Measurements from ENCODE around the gene BRK1.
"Not testable (repeated sequence)": the region's sequence is repeated elsewhere in the genome, so short reads cannot be mapped to it uniquely, and the experiment has no call there.

BRK1 gene

DNA sequence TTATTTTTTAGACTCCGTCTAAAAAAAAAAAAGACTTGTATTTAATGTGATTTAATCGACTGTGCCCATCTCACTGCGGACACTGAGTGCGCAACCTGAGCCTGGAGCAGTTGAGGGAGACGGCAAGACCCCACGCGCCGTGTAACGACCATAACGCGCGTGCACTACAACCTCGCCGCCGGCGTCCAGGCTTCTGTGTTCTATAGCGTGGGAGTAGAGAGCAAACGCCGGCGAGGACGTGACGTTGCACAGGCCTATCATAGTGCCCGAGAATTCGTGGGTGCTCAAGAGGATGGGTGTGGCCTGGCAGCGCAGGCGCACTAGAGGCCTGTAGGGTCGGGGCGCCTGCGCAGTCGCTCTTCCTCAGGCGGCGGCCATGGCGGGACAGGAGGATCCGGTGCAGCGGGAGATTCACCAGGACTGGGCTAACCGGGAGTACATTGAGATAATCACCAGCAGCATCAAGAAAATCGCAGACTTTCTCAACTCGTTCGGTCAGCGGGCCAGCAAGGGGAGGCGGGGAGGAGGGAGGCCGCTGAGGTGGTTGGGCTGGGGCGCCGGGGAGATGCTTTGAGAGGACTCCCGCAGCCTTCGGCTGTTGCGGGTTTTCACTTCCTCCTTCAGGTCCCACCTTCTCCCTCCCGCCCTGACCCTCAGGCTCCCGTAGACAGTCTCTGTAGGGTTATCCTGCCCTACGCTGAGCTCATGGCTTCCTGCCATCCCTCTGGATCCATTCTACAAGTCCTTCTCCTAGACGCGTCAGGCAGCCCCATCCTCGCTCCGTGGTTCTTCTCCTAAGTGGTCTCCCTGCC lies at the start of gene BRK1:
TSS of gene BRK1 (plus strand) at position 350 of the 812 bp plus-strand sequence. CDS start at position 377, 27 bp downstream.
- peak; percentile 97 for DNase-seq

DNA sequence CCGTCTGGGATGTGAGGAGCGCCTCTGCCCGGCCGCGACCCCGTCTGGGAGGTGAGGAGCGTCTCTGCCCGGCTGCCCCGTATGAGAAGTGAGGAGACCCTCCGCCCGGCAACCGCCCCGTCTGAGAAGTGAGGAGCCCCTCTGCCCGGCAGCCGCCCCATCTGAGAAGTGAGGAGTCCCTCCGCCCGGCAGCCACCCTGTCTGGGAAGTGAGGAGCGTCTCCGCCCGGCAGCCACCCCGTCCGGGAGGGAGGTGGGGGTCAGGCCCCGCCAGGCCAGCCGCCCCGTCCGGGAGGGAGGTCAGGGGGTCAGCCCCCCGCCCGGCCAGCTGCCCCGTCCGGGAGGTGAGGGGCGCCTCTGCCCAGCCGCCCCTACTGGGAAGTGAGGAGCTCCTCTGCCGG lies 45.4 kb upstream of the BRK1 start:
- not testable (repeated sequence) for DNase-seq

DNA sequence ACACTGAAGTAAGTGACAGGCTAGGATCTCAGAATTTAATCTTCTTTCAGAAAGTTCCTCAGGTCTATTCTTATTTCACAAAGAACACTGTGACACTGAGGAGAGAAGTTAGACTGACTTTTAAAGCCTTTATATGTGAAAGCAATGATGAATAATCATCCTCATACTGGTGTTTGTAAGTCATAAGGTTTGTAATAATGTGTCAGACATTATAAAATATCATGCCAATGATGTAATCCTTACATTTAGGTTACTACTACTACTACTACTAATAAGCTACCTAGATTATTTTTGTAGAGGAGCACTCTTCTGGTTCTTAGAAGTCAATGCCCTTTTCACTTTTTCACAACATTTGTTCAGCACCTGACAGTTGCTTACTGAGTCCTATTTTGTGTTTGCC lies 40.8 kb upstream of the BRK1 start:
- no peak for DNase-seq

DNA sequence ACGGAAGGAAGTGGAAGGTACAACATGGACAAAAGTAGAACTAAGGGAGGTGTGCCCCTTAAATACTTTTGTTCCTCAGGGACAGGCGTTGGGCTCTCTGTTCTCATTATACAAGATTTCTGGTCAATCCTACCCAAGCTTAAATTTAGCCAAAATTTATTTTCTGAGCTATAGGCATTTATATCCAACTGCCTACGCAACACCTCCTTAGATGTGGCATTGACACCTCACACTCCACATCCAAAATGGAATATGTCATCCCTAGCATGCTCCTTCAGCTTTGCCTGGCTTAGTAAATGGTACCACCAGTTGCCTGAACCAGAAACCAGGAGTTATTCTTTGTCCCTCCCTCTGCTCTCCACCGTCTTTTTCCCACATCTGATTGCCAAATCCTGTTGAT lies 33.6 kb upstream of the BRK1 start:
- no peak for DNase-seq

DNA sequence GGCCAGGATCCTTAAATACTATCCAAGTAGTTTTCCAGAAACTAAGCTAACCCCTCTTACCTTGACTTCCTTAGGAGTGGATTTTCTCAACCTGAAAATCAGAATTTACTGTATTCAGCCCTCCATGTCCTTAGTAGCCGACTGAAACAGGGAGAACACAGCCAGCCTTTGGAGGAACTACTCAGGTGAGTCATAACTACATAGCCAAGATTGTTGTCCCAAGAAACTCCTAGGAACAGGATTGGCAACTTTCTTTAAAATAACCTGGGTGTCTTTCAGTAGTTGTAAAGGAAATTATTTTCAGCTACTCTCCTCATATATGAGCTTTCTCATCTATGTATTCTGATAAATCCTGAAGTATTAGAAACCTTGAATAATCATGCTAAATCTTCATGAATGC lies 29.7 kb upstream of the BRK1 start:
- no peak for DNase-seq

DNA sequence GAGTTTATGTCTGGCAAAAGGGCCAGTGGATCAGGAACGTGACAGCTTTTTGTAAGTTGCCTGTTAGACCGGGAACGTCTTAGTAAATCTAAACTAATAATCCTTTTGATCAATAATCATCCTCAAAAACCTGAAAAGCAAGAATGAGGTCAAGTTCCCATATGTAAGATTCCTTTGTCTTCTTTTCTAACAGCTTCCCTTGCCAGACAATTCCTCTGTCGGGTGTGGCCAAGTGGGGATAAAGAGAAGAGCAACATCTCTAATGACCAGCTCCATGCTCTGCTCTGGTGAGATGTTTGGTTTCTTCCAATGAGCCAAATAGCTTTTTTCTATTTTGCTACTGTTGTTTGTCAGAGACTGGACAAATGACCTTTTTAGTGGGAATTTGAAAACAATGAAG lies 27.2 kb upstream of the BRK1 start:
- DNase-seq, result no peak

DNA sequence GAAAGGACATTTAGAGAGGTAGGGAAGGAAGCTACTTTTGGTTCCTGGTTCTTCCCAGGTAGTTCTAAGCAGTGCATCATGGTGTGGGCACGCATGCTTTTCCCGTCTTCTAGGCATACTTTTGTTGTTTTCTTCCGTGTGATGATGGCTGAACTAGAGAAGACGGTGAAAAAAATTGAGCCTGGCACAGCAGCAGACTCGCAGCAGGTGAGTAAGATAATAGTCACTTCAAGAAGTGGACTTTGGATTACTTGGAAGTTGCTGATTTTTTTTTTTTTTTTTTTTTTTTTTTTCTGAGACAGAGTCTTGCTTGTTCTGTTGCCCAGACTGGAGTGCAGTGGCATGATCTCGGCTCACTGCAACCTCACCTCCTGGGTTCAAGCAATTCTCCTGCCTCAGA lies 25.3 kb upstream of the BRK1 start:
- no peak for DNase-seq

DNA sequence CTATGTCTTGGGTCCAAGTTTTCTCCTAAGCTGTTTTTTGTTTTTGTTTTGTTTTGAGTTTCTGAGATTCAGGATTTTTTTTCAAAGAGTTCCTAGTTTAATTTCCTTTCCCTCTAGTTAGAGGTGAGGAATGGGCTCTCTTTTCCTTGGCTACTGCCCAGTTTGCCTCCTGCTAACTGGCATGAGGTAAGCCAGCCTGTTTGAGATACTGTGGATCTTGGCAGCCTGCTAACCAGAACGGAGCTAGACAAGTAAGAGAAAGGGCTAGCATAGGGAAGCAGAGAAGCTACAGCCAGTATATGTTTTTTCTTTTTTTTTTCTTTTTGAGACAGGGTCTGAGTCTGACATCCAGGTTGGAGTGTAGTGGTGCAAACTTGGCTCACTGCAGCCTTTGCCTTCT lies 24.7 kb upstream of the BRK1 start:
- not testable (repeated sequence) for DNase-seq

DNA sequence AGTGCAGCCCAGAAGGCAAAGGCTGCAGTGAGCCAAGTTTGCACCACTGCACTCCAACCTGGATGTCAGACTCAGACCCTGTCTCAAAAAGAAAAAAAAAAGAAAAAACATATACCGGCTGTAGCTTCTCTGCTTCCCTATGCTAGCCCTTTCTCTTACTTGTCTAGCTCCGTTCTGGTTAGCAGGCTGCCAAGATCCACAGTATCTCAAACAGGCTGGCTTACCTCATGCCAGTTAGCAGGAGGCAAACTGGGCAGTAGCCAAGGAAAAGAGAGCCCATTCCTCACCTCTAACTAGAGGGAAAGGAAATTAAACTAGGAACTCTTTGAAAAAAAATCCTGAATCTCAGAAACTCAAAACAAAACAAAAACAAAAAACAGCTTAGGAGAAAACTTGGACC lies 24.1 kb upstream of the BRK1 start:
- not testable (repeated sequence) for DNase-seq

DNA sequence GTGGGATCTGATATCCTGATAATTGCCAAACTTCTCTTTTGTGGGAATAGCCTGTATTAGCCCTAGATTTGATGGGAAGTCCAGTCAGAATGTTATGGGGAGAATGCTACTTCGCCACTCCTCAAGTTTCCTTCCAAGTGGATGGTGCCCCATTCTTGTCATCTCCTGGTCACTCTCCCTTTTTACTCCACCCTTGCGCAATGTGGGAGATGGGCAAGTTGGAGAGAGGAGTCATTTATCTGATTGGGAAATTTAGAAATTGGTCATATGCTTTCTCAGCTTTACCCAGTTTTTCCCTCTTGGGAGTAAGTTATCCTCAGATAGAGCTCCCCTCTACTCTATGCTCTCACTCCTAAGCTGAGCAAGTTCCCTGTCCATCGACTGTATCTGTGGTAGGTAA lies 21.8 kb upstream of the BRK1 start:
- DNase-seq, result no peak

DNA sequence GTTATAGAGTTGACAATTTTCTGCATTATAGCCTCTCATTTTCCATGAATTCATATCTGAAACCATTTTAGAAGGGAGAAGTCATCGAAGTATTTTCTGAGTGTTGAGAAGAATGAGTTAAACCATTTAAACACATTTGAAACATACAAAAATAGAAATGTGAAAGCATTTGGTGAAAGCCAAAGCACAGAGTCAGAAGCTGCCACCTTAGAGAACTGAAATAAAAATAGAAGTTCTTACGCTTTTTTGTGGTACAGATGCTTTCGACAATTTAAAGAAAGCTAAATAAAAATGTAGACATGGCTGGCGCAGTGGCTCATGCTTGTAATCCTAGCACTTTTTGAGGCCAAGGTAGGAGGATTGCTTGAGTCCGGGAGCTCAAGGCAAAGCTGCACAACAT lies 16.4 kb upstream of the BRK1 start:
- DNase-seq, result no peak

DNA sequence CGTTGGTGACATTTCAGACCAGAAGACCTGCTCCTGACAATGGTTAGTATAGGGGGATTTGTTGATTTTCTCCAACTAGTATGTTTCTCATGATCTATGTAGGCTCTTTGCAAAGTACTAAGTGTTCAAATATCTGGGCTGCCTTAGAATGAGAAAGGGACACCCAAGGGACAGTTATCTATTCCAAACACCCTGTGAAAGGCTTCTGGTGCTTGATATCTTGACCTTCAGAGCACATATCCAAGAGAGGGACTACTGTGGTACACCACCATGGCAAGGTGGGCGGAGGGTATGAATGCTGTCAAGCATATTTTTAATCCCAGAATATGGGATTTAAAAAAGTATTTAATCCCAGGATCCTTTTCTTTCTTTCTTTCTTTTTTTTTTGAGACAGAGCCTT lies 8.6 kb upstream of the BRK1 start:
- DNase-seq, result no peak

DNA sequence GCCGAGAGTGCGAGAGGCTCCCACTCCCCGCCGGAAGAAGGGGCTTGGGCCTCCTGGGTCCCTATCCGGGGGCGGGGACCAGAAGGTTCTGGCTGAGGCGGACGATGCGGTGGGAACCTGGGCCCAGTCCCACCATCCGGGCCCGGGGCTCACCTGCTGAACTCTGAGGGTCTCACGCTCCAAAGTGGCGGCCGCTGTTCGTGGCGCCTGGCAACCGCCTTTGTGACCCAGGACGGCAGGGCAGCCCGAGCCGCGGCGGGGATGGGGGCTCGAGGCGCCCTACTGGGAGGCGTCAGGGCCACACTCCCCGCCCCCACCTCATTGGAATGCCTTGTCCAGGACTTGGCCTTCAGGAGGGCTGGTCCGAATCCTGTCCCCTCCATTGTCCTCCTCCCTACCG lies 7.4 kb upstream of the BRK1 start, which contains the start of gene FANCD2OS:
TSS of gene FANCD2OS (minus strand) at position 165 of the 400 bp plus-strand sequence. CDS start 3,481 bp downstream, outside the sequence.
- no peak for DNase-seq

DNA sequence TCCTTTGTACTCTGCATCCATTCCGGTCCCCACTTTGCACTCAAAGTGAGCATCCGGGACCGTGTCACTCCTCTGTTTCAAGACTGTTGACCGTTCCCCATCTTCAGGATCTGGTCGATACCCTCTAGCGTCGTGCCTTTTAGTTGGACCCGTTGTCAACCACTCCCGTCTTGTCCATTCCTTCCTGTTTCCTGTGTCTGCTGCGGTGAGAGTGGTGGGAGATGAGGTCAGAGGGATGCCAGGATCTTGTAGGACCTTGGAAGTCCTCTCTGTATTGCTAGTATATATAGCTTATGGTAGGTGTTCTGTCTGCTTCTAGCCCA lies 624 bp downstream of the BRK1 start:
- DNase-seq, result no peak

DNA sequence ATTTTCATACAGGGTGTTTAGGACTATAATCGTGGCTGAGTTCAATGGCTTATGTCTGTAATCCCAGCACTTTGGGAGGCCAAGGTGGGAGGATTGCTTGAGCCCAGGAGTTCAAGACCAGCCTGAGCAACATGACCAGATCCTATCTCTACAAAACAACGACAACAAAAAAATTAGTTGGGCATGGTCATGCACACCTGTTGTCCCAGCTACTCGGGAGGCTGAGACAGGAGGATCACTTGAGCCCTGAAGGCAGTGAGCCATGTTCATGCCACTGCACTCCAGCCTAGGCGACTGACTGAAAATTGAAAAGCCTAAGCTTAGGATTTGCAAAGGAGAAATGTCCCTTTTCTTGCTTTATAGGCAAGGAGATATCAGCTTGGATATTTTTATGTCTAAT lies 1.5 kb downstream of the BRK1 start:
- no peak for DNase-seq

DNA sequence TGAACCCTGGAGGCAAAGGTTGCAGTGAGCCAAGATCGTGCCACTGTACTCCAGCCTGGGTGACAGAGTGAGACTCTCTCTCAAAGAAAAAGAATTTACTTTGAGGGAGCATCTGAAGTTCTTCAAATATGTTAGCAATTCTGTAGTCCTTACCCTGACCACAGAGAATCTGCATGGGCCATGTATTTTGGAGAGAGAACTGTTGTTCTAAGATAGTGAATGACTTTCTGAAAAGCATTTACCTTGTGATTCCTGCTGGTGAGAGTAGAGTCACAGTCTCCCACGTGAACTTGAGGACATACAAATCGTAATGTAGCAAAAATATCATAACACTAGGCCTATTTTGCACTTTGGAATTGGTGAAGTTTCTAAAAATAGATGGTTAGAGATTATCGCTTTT lies 3.9 kb downstream of the BRK1 start:
- no peak for DNase-seq

DNA sequence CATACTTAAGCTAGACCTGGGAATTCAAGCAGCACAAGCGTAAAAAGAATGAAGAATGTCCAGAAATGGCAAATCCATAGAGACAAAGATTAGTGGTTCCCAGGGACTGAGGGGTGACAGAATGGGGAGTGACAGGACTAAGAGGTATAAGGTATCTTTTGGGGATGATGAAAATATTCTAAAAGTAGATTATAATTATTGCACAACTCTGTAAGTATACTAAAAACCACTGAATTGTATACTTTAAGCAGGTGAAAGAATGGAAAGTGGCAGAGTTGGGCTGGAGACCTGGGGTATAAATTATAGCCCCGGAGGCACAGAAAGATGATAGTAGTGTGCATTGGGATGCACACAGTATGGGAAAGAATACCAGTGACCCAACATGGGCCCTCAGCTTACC lies 5.6 kb downstream of the BRK1 start:
- no peak for DNase-seq

DNA sequence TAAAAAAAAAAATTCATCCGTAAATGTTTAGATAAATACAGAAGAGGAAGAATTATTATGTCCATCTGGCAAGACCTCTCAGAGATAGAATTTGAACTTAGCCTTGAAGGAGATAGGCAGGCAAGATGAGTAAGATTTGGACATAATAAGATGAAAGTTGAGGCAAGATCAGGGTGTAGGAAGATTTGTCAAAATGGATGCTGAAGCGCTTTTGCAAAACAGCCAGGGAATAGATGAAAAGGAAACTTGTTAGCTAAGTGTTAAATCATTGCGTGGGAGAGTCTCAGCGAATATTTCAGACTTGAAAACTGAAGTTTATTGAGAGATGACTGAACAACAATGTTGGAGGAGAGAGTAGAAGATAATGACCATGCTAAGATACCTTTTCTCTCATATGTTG lies 7.2 kb downstream of the BRK1 start:
- DNase-seq, result no peak

DNA sequence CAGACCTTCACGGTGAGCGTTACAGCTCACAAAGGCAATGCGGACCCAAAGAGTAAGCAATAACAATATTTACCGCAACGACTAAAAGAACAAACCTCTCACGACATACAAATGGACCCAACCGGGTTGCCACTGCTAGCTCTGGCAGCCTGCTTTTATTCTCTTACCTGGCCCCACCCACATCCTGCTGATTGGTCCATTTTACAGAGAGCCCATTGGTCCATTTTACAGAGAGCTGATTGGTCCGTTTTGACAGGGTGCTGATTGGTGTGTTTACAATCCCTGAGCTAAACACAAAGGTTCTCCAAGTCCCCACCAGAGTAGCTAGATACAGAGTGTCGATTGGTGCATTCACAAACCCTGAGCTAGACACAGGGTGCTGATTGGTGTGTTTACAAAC lies 20.4 kb downstream of the BRK1 start:
- DNase-seq, result not testable (repeated sequence)

DNA sequence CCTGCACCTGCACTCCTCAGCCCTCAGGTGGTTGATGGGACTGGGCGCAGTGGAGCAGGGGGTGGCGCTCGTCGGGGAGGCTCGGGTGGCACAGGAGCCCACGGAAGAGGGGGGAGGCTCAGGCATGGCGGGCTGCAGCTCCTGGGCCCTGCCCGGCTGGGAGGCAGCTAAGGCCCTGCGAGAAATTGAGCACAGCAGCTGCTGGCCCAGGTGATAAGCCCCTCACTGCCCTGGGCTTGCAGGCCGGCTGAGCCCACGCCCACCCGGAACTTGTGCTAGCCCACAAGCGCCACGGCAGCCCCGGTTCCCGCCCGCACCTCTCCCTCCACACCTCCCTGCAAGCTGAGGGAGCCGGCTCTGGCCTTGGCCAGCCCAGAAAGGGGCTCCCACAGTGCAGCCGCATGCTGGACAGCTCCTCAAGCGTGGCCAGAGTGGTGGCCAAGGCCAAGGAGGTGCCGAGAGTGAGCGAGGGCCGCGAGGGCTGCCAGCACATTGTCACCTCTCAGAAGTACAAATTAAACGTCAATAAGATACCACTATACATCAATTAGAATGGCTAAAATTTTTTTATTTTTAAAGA lies 21.0 kb downstream of the BRK1 start:
- DNase-seq, result no peak

DNA sequence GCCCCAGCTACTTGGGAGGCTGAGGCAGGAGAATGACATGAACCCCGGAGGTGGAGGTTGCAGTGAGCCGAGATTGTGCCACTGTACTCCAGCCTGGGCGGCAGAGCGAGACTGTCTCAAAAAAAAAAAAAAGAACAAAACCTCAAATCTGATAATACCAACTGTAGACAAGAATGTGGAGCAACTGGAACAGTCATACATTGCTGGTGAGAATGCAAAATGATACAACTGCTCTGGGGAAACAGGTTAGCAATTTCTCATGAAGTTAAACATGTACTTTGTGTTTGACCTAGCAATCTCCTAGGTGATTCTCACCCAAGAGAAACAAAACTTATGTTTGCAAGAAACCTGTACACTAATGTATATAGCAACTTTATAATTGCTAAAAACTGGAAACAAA lies 21.7 kb downstream of the BRK1 start:
- DNase-seq, result no peak

DNA sequence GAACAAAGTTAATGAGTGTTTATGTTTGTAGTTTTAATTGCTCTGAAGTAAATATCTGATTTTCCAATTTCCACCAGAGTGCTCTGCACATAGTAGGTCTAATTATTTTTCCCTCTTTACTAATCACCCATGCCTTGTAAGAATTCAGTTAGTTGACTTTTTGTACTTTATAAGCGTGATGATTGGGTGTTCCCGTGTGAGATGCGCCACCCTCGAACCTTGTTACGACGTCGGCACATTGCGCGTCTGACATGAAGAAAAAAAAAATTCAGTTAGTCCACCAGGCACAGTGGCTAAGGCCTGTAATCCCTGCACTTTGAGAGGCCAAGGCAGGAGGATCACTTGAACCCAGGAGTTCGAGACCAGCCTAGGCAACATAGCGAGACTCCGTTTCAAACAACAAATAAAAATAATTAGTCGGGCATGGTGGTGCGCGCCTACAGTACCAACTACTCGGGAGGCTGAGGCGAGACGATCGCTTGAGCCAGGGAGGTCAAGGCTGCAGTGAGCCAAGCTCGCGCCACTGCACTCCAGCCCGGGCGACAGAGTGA lies 25.6 kb downstream of the BRK1 start:
- DNase-seq, result no peak

DNA sequence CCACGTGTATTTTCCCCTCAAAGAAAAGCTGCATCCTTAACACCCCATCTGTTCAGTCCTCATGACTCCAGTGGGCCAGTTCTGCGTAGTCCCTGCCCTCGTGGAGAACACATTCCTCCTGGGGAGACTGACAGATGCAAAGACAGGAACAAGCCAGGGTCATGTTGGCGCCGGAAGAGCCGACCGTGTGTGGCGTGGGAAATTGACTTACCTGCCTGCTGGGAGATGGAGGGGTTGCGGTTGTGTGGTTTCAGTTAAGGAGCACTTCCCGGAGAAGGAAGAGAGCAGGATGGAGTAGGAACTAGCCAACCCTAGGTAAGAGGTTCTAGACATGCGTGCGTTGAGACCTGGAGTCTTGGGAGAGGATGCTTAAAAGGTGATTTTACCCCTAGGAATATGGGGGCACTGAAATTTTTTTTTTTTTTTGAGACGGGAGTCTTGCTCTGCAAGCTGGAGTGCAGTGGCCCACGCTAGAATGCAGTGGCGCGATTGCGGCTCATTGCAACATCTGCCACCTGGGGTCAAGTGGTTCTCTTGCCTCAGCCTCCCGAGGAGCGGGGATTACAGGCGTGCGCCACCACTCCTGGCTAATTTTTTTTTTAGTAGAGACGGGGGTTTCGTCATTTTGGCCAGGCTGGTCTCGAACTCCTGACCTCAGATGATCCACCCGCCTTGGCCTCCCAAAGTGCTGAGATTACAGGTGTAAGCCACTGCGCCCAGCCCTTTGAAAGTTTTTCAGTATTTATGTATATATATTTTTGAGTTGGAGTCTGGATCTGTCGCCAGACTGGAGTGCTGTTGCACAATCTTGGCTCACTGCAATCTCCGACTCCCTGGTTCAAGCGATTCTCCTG lies 27.5 kb downstream of the BRK1 start:
- no peak for DNase-seq

DNA sequence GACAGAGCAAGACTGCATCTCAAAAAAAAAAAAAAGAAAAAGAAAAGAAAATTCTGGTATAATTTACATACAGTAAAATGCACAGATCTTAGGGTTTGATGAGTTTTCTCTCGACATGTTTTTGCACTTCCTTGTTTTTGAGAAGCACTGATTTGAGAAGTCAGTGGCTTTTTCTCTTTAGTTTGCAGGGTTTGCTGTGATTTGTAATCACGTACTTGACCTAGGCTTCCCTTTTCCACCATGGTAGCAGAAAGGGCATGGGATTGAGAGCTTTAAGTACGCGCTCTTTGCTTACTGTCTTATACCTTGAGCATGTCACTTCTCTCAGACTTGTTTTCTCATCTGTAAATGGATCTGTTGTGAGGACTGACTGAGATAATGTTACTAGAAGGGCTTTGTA lies 30.2 kb downstream of the BRK1 start:
- DNase-seq, result no peak
